Retinal pigment epithelial cell (primary cell): ENCODE results near the gene ANKRD13D.

Source experiments
- DNase-seq: peaks from one replicate; pipeline ENCODE4 v3.0.0-alpha.2; 2010; ENCODE audit warnings: low read depth
- H3K4me3 ChIP-seq: 2 replicates; pipeline ENCODE4 v1.5.1; 2011; ENCODE audit warnings: mild to moderate bottlenecking, low read length, control low read depth, moderate library complexity
- TF ChIP-seq, protein P1 (sequence below): conservative IDR thresholded peaks from 2 replicates; pipeline ENCODE4 v1.5.1; 2011; ENCODE audit warnings: low read depth, low read length, control low read depth, inconsistent platforms

Gene ANKRD13D

DNA sequence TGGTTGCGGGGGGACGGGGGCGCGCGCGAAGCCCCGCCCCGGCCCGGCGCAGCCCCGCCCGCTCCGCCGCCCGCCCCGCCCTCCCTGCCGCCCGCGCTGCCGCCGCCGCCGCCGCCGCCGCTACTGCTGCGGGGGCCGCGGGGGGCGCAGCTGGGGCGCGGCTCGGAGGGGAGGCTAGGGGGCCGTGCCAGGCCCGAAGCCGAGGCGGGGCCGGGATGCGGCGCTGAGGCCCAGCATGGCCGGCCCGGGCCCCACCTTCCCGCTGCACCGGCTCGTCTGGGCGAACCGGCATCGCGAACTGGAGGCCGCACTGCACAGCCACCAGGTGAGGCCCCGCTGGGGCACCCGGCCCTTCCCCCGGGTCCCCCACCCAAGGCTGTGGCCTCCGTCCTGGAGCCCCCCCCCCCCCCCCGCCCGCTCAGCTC lies at the start of gene ANKRD13D:
Gene ANKRD13D (plus strand): TSS at position 78 of the 425 bp plus-strand sequence. CDS start 158 bp downstream, at position 236.
- TF ChIP-seq, protein P1, sequence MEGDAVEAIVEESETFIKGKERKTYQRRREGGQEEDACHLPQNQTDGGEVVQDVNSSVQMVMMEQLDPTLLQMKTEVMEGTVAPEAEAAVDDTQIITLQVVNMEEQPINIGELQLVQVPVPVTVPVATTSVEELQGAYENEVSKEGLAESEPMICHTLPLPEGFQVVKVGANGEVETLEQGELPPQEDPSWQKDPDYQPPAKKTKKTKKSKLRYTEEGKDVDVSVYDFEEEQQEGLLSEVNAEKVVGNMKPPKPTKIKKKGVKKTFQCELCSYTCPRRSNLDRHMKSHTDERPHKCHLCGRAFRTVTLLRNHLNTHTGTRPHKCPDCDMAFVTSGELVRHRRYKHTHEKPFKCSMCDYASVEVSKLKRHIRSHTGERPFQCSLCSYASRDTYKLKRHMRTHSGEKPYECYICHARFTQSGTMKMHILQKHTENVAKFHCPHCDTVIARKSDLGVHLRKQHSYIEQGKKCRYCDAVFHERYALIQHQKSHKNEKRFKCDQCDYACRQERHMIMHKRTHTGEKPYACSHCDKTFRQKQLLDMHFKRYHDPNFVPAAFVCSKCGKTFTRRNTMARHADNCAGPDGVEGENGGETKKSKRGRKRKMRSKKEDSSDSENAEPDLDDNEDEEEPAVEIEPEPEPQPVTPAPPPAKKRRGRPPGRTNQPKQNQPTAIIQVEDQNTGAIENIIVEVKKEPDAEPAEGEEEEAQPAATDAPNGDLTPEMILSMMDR, result no peak
- DNase-seq, result no peak
- peak within 1 kb of the TSS; percentile 71 for H3K4me3 ChIP-seq

DNA sequence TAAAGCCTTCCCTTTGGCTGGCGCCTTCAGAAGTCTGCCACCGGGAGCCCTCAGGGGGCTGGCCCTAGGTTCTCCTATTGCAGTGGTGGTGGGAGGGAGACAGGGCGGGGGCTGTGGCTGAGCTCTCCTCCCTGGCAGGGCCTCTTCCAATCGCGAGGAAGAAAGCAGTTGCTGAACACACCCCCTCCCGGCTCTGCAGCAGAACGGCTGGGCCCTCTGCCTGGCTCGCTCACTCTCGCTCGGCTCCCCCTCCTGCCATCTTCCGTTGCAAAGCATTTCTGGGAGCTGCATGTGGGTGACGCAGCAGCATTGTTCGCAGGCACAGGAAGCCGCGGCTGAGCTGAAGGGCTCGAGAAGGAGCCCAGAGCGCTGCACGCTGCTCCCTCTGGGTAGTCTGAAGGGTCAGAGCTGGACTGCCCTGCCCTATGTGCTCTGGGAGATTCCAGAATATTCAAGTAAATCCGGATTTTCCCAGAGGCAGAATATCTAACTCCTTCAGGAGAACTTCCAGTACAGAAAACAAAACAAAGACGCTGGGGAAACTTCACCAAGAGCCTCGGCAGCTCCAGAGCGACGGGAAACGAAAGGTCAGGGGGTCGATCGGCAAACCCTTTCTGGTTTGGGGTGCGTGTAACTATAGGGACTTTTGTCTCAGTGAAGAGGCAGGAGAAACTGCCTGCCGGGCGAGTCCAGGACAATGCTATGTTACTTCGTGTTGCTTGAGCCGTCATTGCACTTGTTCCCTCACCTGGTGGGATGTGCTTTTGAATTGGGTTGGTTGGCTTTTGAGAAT lies 49.1 kb upstream of the ANKRD13D start:
- TF ChIP-seq, protein P1, result no peak

DNA sequence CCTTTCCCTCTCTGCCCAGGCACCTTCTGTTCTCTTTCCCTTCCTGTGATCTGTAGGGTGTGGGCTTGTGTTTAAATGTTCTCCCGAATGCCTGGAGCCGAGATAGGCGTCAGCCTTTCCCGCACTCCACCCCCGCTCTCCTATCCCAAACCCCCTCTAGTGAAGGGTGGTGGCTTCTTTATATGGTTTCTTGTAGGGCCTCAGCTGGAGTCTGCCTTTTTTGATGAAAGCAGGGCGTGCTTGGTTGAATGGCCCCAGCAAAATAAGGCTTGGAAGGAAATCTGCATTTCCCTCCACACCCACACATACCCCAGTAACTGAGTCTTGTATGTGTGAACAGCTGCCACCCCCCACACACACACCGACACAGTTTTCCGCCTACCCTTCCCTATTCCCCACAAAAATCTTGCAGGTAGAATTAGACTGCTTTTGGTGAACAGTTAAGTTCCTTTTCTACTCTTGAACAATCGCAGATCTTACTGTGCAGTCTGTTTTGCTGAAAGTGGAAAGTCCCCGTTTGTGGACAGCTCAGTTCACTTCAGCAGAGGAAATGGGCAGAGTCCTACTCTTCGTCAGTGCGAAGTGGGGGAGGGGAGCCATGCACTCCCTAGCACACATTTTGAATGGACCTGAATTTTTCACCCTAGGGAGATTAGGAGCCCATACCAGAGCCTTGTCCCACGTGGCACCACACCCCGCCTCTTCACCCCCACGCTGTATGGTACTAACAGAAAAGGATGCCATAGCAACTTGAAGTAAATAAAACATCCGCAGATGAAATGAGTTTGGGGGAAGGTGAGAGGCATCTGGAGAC lies 48.3 kb upstream of the ANKRD13D start:
- TF ChIP-seq, protein P1, result no peak
- DNase-seq, result peak; percentile 83
- peak overlapping the region; percentile 95 for H3K4me3 ChIP-seq

More for the DNA sequence above, 49.1 kb upstream of the ANKRD13D start:
- peak overlapping the region; percentile 95 for H3K4me3 ChIP-seq
- peak; percentile 98 for DNase-seq

DNA sequence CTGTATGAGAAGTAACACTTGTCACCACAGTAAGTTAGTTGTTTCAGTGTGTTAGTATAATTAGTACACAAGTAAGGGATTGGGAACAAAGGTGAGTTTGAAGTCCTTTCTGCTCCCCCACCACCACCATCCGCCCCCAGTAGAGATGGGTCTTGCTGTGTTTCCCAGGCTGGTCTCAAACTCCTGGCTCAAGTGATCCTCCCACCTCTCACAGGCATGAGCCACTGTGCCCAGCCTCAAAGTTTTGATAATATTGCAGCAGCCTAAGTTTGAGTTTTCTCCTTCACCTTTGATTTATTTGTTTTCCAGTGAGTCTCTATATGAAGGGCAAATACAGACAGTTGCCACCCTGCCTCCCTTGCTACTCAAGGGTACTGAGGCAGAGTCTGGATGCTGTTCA lies 46.6 kb upstream of the ANKRD13D start:
- TF ChIP-seq, protein P1, result no peak
- H3K4me3 ChIP-seq, result peak overlapping the region; percentile 95
- DNase-seq, result no peak

DNA sequence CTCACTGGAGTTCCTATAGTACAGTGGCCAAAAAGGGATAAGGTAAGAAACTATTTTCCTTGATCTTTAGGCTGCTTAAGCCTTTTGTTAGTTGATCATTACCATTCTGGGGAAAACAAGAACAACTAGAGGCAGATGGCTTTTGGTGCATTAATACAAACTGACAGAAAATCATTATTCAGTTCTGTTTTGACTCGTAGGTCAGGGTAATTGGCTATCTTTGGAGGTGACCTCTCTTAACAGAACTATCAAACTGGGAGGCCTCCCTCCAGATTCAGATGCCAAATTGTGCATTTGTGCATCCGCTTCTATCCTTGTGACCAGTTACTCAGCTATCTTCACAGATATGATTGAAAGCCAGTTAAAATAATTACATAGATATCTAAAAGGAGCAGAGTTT lies 46.1 kb upstream of the ANKRD13D start:
- DNase-seq, result no peak
- H3K4me3 ChIP-seq, result no peak overlapping the region
- TF ChIP-seq, protein P1, result no peak

DNA sequence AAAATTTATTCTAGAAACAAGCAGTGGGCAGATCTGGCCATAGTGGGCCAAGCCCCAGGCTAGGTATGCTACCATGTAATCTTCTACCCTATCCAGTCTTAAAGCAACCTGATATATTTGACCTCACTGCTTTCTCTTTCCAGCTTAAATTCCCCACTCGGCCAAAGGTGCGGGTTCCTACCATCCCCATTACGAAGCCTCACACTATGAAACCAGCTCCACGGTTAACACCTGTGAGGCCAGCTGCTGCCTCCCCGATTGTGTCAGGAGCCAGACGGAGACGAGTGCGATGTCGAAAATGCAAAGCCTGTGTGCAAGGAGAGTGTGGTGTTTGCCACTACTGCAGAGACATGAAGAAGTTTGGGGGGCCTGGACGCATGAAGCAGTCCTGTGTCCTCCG lies 44.1 kb upstream of the ANKRD13D start:
- TF ChIP-seq, protein P1, result no peak
- no peak for DNase-seq
- H3K4me3 ChIP-seq, result no peak overlapping the region
